ENCODE data around the gene OSBPL9.
"Not testable (repeated sequence)": the region's sequence is repeated elsewhere in the genome, so short reads cannot be mapped to it uniquely, and the experiment has no call there.

The OSBPL9 gene

DNA sequence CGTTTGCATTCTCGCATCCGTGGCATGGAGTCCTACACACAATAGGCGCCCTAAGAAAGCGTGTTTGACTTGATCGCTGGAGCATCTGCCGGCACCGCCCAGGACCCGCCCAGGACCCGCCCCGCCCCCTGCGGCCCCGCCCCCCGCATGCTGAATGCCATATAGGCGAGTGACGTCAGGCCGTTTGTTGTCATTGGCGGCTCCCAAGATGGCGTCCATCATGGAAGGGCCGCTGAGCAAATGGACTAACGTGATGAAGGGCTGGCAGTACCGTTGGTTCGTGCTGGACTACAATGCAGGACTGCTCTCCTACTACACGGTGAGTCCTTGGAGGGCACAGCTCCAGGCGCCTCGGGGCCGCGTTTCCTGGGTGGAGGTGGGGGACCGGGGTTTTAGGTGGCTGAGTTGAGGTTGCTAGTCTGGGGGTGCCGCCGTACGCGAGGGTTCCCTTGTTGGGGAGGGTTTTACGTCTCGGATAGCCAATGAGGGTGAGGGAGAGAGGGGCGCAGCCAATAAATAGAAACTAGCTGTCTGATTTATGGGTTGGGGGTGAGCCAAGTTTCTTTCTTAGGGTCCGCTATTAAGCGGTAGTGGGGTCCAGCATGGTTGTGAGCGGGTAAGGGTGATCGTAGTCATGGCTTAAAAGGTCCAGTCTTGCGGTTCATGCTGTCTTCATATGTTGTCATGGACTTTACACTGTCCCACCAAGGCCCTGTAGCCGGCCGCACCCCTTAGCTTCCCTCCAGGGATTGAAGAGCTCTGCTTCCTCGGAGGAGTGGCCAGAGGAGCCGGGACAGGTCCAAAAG is at the start of gene OSBPL9:
OSBPL9 (plus strand) TSS at position 190 of the 806 bp plus-strand sequence; CDS start at position 209, 19 bp downstream.
- DNase-seq: peak; percentile 96

DNA sequence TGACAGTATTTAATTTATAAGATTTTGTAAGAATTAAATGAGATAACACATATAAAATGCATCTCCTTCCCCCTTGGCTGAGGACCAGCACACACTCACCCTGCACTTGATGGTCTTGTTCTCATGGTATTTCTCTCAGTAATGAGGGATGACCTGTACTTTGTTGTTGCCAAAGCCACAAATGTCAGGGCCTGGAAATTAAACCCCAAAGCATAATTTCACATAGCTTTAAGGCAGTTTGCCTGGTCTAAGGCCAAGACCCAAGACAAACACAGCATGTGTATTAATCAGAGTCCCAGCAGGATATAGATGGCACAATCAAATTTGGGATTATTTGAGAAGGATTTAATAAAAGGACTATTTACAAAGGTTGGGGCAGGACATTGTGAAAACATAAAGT is 49.2 kb upstream of the OSBPL9 start:
- DNase-seq: no peak

GRCh38 chr1:51568231-51568935 is 48.5 kb upstream of the OSBPL9 start:
- DNase-seq: no peak

DNA sequence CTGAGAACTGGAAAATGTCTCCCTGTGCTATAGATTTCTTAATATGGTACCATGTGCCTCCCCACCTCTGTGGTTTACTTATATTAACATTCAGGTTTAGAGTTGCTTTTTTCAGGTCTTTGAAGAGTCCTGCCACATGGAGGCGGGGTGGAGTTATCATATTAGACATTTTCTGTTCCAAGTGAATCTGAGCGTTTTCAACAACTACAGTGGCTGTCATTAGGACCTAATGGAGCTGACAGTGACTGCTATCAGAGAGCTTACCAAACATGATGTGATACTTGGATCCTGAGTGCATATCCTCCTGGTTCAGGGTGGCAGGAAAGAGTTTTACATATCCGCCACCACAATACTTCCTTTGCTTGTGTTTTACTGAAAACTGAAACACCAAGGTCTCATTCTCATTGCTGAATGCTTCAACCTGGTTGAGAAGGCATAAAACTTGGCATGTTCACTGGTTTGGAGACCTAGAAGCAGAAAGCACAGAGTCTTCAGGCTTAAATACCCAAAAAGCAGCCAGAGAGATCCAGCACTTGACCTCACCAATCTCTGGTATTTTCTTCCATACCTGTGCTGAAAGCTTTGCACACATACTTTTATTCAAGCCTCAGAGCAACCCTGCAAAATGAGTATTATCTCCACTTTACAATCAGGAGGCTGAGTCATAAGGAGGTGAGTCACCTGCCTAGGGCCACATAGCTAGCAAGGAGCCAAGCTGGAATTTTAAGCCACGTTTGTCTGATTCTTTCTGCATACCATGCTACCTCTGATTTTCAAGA is 47.4 kb upstream of the OSBPL9 start:
- DNase-seq: no peak

DNA sequence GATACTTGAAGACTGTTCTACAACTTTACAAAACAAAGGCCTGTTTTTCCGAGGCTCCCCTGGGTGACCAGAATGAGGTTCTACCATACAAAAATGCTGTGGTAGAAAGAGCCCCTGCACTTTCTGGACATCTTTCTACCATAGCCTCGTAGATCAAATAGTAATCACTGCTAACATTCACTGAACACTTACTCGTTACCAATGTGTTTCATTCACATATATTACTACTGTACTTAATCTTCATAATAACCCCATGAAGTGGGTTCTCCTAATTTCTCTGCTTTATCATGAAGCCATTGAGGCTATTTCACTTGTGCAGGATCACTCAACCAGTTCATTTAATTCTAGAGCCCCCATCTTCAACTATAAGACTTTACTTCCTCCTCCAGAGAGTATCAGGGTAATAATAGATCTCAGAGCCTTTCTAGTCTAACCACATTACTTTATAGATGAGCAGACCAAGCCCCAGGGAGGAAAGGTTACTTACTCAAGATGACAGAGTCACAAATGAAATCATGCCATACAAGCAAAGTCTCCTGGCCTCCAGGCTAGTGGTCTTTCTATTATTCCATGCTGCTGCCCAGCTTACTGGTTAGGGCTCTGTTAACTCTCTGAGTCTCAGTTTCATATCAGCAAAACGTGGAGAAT is 46.7 kb upstream of the OSBPL9 start:
- no peak for DNase-seq

DNA sequence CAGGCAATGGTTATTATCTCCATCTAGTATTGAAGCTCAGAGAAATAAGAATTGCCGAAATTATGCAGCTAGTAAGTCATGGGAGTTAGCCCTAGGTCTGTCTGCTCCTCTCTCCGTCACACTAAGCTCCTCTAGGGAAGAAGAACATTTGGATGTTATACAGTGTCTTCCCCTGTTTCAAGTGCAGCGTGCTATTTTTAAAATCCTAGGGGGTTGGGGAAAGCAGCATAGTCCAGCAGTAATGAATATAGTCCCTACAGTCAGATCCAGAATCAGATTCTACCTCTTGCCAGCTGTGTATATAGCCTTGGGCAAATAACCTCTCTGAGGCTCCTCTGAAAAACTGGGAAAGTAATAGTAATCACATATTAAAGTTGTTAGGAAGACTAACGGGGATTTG is 44.5 kb upstream of the OSBPL9 start:
- DNase-seq: no peak

GRCh38 chr1:51574796-51575195 is 42.1 kb upstream of the OSBPL9 start:
- no peak for DNase-seq

DNA sequence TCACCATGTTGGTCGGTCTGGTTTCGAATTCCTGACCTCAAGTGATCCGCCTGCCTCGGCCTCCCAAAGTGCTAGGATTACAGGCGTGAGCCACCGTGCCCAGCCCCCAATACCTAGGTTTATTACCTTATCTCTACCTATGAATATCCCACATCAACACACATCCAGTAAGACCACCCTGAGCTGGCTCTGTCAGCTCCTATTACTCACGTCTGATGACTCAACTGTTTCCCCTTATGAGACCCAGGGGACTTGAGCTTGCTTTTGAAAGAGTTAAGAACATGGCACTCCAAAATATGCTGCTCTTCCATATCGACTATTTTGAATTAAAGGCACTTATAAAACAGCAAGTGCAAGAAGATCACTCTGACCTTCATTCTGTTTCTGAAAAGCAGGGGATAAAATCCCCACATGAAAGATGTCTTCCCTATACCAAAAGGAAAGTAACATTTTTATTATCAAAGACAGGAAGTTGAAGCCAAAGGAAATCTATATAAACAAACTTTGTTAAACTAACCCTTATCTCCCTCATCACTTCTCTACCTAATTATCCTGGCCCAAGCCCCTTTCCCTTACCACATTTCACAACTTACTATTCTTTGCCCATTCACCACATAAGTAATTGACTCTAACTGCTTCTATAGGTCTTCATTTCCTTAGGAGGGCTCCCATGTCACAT is 41.3 kb upstream of the OSBPL9 start:
- no peak for DNase-seq

GRCh38 chr1:51576085-51576444 is 40.8 kb upstream of the OSBPL9 start:
- DNase-seq: no peak

DNA sequence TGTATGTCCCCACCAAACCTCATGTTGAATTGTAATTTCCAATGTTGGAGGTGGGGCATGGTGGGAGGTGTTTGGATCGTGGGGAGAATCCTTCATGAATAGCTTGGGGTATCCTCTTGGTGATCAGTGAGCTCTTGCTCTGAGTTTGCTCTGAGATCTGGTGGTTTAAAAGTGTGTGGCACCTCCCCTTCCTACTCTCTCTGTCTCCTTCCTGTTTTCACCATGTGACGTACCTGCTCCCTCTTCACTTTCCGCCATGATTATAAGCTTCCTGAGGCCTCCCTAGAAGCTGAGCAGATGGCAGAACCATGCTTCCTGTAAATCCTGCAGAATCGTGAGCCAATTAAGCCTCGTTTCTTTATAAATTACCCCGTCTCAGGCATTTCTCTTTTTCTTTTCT is 40.0 kb upstream of the OSBPL9 start:
- no peak for DNase-seq

DNA sequence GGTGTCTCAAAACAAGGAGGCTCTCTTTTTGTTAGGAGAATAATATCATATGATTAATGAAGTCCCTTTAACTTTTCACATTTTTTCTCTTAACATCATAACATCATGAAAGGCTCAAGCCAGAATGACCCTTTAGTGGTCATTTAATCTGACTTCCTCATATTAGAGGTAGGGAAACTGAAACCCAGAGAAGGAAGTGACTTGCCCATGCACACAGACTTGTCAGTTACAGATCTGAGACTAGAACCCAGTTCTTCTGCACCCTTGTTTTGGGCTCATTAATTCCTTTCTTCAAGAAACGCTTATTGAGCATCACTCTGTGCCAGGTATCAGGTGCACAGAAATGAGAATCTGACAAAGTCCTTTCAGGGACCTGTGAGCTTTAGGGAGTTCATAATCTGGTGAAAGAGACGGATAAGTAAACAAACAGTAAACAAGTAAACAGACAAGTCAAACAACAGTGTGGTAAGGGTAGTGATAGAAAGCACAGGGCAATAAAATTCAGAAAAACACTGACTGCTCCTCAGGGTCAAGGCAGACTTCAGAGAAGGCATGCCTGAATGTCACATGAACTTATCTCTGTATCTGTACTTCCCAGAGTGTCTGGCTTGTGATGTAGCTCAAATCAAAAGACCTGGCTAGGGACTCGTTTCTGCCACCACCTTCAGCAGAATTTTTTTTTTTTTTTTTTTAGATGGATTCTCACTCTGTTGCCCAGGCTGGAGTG is 38.3 kb upstream of the OSBPL9 start:
- DNase-seq: no peak

- no peak for DNase-seq
Measured at GRCh38 chr1:51581238-51581637, 35.7 kb upstream of the OSBPL9 start.

- peak; percentile 58 for DNase-seq
Measured at GRCh38 chr1:51583532-51583931, 33.4 kb upstream of the OSBPL9 start.

DNA sequence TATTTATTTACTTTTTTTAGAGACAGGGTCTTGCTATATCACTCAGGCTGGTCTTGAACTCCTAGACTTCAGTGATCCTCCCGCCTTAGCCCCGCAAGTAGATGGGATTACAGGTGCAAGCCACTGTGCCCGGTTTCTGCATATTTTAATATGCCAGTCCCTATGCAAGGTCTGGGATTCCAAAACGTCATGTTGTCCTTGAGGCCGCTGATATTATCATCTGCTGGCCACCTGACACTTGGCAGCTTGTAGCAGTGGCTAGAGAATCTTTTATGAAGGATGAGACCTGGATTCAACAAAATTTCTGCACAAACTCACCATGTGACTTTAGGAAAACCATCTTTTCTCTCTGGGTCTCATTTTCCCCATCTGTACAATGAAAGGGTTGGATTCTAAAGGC is 32.9 kb upstream of the OSBPL9 start:
- no peak for DNase-seq

GRCh38 chr1:51592711-51593110 is 24.2 kb upstream of the OSBPL9 start:
- DNase-seq: no peak

GRCh38 chr1:51594716-51595115 is 22.2 kb upstream of the OSBPL9 start:
- DNase-seq: no peak

- no peak for DNase-seq
Measured at GRCh38 chr1:51600529-51600928, 16.4 kb upstream of the OSBPL9 start.

DNA sequence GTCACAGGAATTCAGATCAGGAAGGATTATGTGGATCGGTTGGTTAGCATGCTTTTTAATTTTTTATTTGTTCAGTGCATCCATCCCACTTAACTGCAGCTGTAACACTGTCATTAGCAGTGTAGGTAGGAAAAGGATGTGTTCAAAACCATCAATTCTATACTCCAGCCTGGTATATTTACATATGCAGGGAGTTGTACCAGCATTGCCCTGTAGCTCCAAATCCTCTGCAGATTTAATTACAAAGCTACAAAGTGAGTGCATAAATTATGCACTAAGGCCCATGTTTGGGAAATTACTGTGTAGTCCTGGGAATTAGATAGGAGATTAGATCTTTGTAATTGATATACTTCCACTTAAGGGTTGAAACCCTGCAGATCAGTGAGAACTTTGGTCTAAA is 15.9 kb upstream of the OSBPL9 start:
- DNase-seq: no peak

- peak; percentile 32 for DNase-seq
Measured at GRCh38 chr1:51605961-51606723, 10.8 kb upstream of the OSBPL9 start.

GRCh38 chr1:51607681-51608095 is 9.2 kb upstream of the OSBPL9 start:
- DNase-seq: no peak

- not testable (repeated sequence) for DNase-seq
Measured at GRCh38 chr1:51610104-51610503, 6.8 kb upstream of the OSBPL9 start.
